Putamen (tissue), 1 donor: ENCODE data around the gene DENND5B.
"Not testable (repeated sequence)": the region's sequence is repeated elsewhere in the genome, so short reads cannot be mapped to it uniquely, and the experiment has no call there.

Experiments used
- DNase-seq: peaks from one replicate; pipeline ENCODE4 v3.0.0-alpha.2; 2016; ENCODE audit warnings: low spot score

The DENND5B gene

DNA sequence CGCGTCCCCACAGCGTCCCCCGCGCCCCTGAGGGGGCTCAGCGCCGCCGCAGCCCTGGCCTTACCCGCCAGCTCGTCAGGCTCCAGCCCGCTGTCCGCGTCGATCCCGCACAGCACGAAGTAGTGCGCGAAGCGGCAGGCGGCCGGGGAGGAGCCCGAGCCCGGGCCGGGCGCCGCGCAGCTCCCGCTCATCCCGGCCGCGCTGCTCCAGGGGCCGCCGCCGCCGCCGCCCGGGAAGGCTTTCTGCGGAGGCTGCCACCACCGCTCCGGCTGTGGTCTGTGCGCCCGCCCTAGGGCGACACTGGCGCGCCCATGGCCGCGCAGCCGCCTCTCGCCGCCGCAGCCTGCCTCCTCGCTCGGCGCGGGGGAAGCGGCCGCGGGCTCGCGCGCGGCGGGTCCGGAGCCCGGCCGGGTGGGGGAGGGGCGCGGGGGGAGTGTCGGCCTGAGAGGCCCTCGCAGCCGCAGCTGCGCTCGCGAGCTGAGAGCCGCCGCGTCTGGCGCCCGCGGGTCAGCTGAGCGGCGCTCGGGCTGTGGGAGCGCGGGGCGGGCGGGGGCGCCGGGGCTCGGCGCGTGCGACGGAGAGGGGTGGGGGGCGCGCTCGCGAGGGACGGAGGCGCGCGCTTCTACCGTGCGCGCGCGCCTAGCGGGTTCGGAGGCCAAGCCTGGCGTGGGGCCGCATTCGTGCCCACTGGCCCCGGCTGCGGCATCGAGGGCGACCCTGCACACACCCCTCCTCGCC lies at the start of gene DENND5B:
DENND5B (minus strand) TSS at position 495 of the 738 bp plus-strand sequence; CDS start at position 191, 304 bp downstream.
- DNase-seq = peak; percentile 89

- no peak for DNase-seq
Measured at GRCh38 chr12:31634620-31635019, 43.7 kb upstream of the DENND5B start.

- DNase-seq = no peak
Measured at GRCh38 chr12:31633464-31633863, 42.5 kb upstream of the DENND5B start.

- no peak for DNase-seq
Measured at GRCh38 chr12:31631809-31632208, 40.9 kb upstream of the DENND5B start.

GRCh38 chr12:31631023-31631724 lies 40.2 kb upstream of the DENND5B start:
- DNase-seq = no peak

GRCh38 chr12:31629756-31630732 lies 39.1 kb upstream of the DENND5B start:
- DNase-seq = no peak

GRCh38 chr12:31627456-31628054 lies 36.6 kb upstream of the DENND5B start:
- no peak for DNase-seq

GRCh38 chr12:31626270-31626995 lies 35.5 kb upstream of the DENND5B start:
- no peak for DNase-seq

GRCh38 chr12:31622038-31622437 lies 31.1 kb upstream of the DENND5B start:
- no peak for DNase-seq

GRCh38 chr12:31620311-31620710 lies 29.4 kb upstream of the DENND5B start:
- DNase-seq = no peak

- no peak for DNase-seq
Measured at GRCh38 chr12:31618228-31619025, 27.5 kb upstream of the DENND5B start.

GRCh38 chr12:31612819-31613218 lies 21.9 kb upstream of the DENND5B start:
- DNase-seq = no peak

DNA sequence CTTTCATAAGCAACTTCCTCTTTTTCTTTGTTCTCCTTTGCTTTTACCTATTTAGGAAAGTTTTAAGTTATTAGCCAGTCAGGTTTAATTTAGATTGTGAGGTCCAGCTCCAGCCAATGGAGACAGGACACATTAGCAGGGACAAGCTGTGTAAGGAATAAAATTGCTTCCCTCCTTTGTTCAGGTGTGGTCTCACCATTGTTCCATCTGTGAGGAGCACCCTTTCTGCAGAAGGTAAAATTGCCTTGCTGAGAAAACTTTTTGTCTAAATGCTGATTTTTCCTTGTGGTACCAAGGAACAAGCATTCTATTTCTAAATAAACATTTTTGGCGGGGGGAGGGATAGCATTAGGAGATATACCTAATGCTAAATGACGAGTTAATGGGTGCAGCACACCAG lies 17.4 kb upstream of the DENND5B start:
- not testable (repeated sequence) for DNase-seq

DNA sequence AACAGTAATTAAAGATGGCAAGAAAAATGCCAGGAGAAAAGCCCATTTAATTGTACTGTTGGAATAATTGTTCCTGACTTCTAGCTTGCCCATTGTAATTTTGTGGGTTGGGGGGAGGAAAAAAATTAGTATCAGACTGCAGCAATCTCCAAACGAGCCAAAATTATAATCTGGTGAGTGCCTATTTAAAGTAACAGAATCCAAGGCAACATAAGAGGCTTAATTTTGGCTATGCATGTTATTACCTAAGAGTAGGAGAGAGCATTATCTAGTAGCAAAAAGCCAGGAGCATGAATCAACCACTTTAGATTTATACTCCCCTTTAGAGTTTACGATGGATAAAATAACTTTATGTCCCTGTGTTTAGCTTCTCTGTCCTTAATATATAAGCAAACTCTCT lies 14.6 kb upstream of the DENND5B start:
- DNase-seq = no peak

- DNase-seq = no peak
Measured at GRCh38 chr12:31603546-31604009, 12.6 kb upstream of the DENND5B start.

- DNase-seq = no peak
Measured at GRCh38 chr12:31600750-31601149, 9.8 kb upstream of the DENND5B start.

GRCh38 chr12:31600252-31600651 lies 9.3 kb upstream of the DENND5B start:
- no peak for DNase-seq

- no peak for DNase-seq
Measured at GRCh38 chr12:31599053-31599452, 8.1 kb upstream of the DENND5B start.

GRCh38 chr12:31597066-31597465 lies 6.1 kb upstream of the DENND5B start:
- DNase-seq = no peak

- no peak for DNase-seq
Measured at GRCh38 chr12:31594681-31595080, 3.7 kb upstream of the DENND5B start.
